GM23338 (cell line): ENCODE results near the gene SELENBP1. TPM values are rescaled to one million over a fixed set of nuclear protein-coding genes. Genes with fewer than 3 reads are reported as not detected.

ENCODE experiments used
- ATAC-seq: fragments of 200-7000 bp; cut with Tn5 transposase; 3 replicates; pipeline ENCODE4 v1.9.1; 2020
- DNase-seq: peaks from one replicate; pipeline ENCODE4 v3.0.0-alpha.2; 2015; ENCODE audit warnings: low spot score
- H2AFZ ChIP-seq: fragments of 200-600 bp; sonication (generic); 2 replicates; pipeline ENCODE4 v1.8.0; 2016; ENCODE audit warnings: antibody characterized with exemption, mild to moderate bottlenecking, moderate library complexity
- H3F3A ChIP-seq: fragments of 200-600 bp; sonication (generic); replicated peaks from 2 replicates; pipeline ENCODE4 v1.8.0; 2017; ENCODE audit warnings: antibody characterized with exemption, mixed run types, low read depth
- H3K27ac ChIP-seq: fragments of 200-600 bp; sonication (generic); 2 replicates; pipeline ENCODE4 v1.6.1; 2016; ENCODE audit warnings: low read depth
- H3K27me3 ChIP-seq: fragments of 200-600 bp; sonication (generic); 2 replicates; pipeline ENCODE4 v1.8.0; 2016; ENCODE audit warnings: mild to moderate bottlenecking, mixed run types, moderate library complexity; ENCODE audit not compliant: insufficient read depth
- H3K36me3 ChIP-seq: fragments of 200-600 bp; sonication (generic); 2 replicates; pipeline ENCODE4 v1.8.0; 2016; ENCODE audit warnings: mild to moderate bottlenecking; ENCODE audit not compliant: insufficient read depth
- H3K4me1 ChIP-seq: fragments of 200-600 bp; sonication (generic); 2 replicates; pipeline ENCODE4 v1.8.0; 2016; ENCODE audit warnings: mild to moderate bottlenecking, moderate library complexity; ENCODE audit not compliant: insufficient read depth
- H3K4me2 ChIP-seq: fragments of 200-600 bp; sonication (generic); 2 replicates; pipeline ENCODE4 v1.7.1; 2017; ENCODE audit warnings: mixed run types
- H3K4me3 ChIP-seq: fragments of 200-600 bp; sonication (generic); 2 replicates; pipeline ENCODE4 v1.6.1; 2016; ENCODE audit warnings: mixed run types
- H3K79me2 ChIP-seq: fragments of 200-600 bp; sonication (generic); replicated peaks from 2 replicates; pipeline ENCODE4 v1.8.0; 2017; ENCODE audit warnings: mild to moderate bottlenecking; ENCODE audit not compliant: insufficient read depth
- H3K9me2 ChIP-seq: fragments of 200-600 bp; sonication (generic); 2 replicates; pipeline ENCODE4 v1.8.0; 2017; ENCODE audit not compliant: insufficient read depth
- H4K20me1 ChIP-seq: fragments of 200-600 bp; sonication (generic); replicated peaks from 2 replicates; pipeline ENCODE4 v1.8.0; 2017; ENCODE audit warnings: mild to moderate bottlenecking; ENCODE audit not compliant: insufficient read depth
- H3K27ac Mint-ChIP-seq: 2 replicates; pipeline ENCODE4 v1.8.0; 2020; ENCODE audit warnings: inconsistent platforms, mild to moderate bottlenecking, moderate library complexity, mixed read lengths
- H3K27me3 Mint-ChIP-seq: 3 replicates; pipeline ENCODE4 v1.8.0; 2022; ENCODE audit warnings: low read depth, mild to moderate bottlenecking, moderate library complexity, mixed read lengths, inconsistent platforms; ENCODE audit not compliant: insufficient read depth, poor library complexity
- H3K36me3 Mint-ChIP-seq: 3 replicates; pipeline ENCODE4 v1.8.0; 2021; ENCODE audit warnings: low read depth, mild to moderate bottlenecking, inconsistent platforms, moderate library complexity, mixed read lengths
- H3K4me1 Mint-ChIP-seq: 3 replicates; pipeline ENCODE4 v1.8.0; 2020; ENCODE audit warnings: mild to moderate bottlenecking, inconsistent platforms, mixed read lengths
- H3K4me3 Mint-ChIP-seq: 3 replicates; pipeline ENCODE4 v1.8.0; 2021; ENCODE audit warnings: moderate library complexity, mild to moderate bottlenecking, inconsistent platforms, mixed read lengths
- H3K9me3 Mint-ChIP-seq: 3 replicates; pipeline ENCODE4 v1.8.0; 2020; ENCODE audit warnings: moderate library complexity, mild to moderate bottlenecking, inconsistent platforms, mixed read lengths
- CREB1 ChIP-seq: fragments of 250-450 bp; sonication (Bioruptor Pico); IDR thresholded peaks from 2 replicates; pipeline ENCODE4 v1.5.0; 2020; ENCODE audit warnings: low read depth, mild to moderate bottlenecking, moderate library complexity
- EZH2phosphoT487 ChIP-seq: fragments of 200-600 bp; sonication (generic); IDR thresholded peaks from one replicate; pipeline ENCODE4 v1.8.1; 2018; ENCODE audit warnings: antibody characterized with exemption; ENCODE audit not compliant: unreplicated experiment
- JUNB ChIP-seq: IDR thresholded peaks from one replicate; pipeline ENCODE4 v1.6.1; 2016; ENCODE audit warnings: antibody characterized with exemption; ENCODE audit not compliant: unreplicated experiment
- STAT1 ChIP-seq: IDR thresholded peaks from one replicate; pipeline ENCODE4 v1.6.1; 2016; ENCODE audit warnings: antibody characterized with exemption; ENCODE audit not compliant: unreplicated experiment
- polyA plus RNA-seq: library from polyadenylated mRNA; unstranded; fragments of >200 nt; fragmentation: Nextera tagmentation; extraction: Ambion mirVana; gene quantifications from 2 replicates; pipeline ENCODE4 v1.2.1, GENCODE V29; 2016
- total RNA-seq: library from RNA; depleted of rRNA; stranded (reverse); fragments of >200 nt; shearing (Covaris generic); gene quantifications from 2 replicates; pipeline ENCODE4 v1.2.3, GENCODE V29; 2014
- TF ChIP-seq, protein P1 (sequence below): fragments of 250-450 bp; sonication (Bioruptor Pico); IDR thresholded peaks from 2 replicates; pipeline ENCODE4 v1.5.0; 2020; ENCODE audit warnings: mild to moderate bottlenecking, moderate library complexity
- TF ChIP-seq, protein P2 (sequence below): IDR thresholded peaks from one replicate; pipeline ENCODE4 v1.6.1; 2018; ENCODE audit warnings: antibody characterized with exemption; ENCODE audit not compliant: unreplicated experiment
- TF ChIP-seq, protein P3 (sequence below): IDR thresholded peaks from 2 replicates; pipeline ENCODE4 v1.6.1; 2016; ENCODE audit warnings: antibody characterized with exemption
- TF ChIP-seq, protein P4 (sequence below), 2 experiments: fragments of 200-600 bp in 1 of 2; sonication (generic) in 1 of 2; conservative IDR thresholded peaks; 2 replicates each; pipeline versions ENCODE4 v1.5.1 to v1.6.1; 2016 to 2017; ENCODE audit warnings: antibody characterized with exemption in 2 of 2, low read depth in 2 of 2, mild to moderate bottlenecking in 2 of 2, moderate library complexity in 1 of 2

The SELENBP1 gene
- total and polyA plus RNA-seq, 2 experiments from 2014 or later = 10.7 to 13.4 TPM

DNA sequence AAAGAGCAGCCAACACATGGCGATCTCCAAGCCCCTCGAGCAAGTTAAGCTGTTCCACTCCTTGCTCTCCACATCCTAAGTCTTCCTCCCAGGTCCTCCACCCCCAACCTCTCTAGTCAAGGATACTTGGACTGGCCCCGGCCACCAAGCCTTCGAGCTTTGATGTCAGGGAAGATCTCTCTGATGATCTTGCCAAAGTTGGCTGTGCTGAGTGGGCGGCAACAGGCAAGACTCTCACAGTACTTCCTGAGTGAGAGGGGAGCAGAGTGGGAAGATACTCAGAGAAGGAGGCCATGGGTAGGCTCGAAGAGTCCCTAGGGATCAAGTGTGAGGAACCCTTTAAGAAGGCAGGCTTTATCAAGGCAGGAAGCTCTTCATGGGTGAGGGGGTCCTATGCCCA, 28.2 kb downstream of the SELENBP1 start (continued):
- TF ChIP-seq, protein P1, sequence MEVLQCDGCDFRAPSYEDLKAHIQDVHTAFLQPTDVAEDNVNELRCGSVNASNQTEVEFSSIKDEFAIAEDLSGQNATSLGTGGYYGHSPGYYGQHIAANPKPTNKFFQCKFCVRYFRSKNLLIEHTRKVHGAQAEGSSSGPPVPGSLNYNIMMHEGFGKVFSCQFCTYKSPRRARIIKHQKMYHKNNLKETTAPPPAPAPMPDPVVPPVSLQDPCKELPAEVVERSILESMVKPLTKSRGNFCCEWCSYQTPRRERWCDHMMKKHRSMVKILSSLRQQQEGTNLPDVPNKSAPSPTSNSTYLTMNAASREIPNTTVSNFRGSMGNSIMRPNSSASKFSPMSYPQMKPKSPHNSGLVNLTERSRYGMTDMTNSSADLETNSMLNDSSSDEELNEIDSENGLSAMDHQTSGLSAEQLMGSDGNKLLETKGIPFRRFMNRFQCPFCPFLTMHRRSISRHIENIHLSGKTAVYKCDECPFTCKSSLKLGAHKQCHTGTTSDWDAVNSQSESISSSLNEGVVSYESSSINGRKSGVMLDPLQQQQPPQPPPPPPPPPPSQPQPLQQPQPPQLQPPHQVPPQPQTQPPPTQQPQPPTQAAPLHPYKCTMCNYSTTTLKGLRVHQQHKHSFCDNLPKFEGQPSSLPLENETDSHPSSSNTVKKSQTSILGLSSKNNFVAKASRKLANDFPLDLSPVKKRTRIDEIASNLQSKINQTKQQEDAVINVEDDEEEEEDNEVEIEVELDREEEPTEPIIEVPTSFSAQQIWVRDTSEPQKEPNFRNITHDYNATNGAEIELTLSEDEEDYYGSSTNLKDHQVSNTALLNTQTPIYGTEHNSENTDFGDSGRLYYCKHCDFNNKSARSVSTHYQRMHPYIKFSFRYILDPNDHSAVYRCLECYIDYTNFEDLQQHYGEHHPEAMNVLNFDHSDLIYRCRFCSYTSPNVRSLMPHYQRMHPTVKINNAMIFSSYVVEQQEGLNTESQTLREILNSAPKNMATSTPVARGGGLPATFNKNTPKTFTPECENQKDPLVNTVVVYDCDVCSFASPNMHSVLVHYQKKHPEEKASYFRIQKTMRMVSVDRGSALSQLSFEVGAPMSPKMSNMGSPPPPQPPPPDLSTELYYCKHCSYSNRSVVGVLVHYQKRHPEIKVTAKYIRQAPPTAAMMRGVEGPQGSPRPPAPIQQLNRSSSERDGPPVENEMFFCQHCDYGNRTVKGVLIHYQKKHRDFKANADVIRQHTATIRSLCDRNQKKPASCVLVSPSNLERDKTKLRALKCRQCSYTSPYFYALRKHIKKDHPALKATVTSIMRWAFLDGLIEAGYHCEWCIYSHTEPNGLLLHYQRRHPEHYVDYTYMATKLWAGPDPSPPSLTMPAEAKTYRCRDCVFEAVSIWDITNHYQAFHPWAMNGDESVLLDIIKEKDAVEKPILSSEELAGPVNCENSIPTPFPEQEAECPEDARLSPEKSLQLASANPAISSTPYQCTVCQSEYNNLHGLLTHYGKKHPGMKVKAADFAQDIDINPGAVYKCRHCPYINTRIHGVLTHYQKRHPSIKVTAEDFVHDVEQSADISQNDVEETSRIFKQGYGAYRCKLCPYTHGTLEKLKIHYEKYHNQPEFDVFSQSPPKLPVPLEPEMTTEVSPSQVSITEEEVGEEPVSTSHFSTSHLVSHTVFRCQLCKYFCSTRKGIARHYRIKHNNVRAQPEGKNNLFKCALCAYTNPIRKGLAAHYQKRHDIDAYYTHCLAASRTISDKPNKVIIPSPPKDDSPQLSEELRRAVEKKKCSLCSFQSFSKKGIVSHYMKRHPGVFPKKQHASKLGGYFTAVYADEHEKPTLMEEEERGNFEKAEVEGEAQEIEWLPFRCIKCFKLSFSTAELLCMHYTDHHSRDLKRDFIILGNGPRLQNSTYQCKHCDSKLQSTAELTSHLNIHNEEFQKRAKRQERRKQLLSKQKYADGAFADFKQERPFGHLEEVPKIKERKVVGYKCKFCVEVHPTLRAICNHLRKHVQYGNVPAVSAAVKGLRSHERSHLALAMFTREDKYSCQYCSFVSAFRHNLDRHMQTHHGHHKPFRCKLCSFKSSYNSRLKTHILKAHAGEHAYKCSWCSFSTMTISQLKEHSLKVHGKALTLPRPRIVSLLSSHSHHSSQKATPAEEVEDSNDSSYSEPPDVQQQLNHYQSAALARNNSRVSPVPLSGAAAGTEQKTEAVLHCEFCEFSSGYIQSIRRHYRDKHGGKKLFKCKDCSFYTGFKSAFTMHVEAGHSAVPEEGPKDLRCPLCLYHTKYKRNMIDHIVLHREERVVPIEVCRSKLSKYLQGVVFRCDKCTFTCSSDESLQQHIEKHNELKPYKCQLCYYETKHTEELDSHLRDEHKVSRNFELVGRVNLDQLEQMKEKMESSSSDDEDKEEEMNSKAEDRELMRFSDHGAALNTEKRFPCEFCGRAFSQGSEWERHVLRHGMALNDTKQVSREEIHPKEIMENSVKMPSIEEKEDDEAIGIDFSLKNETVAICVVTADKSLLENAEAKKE = no peak
- TF ChIP-seq CREB1 (CRISPR knock-in tag) = no peak

DNA sequence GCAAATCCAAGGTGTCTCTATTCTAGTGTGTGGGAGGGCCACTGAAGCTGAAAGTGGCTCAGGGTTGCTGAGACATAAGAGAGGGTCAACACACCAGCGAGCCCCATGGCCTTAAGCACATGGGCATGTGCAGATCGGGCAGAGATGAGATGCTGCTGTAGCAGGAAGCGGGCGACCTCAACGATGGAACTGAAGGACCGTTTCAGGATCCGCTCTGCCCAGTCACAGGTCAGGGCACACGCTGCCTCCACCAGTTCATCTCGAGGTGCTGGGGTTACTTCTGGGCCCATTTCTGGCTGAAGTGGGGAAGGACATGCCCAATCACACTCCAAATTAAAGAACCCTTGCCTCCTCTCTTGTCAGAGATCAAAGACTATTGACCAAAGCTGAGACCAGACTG, 28.9 kb downstream of the SELENBP1 start:
- Histone ChIP-seq H3K79me2 (peaks cover 16% of the 10 kb centered on the region), H3F3A (peaks cover 17% of the 10 kb centered on the region; the same call in 1 of the 2 replicates), H3K4me1 (peaks cover 18% of the 10 kb centered on the region), H3K27me3 (no peaks in the 10 kb centered on the region), H3K9me2 (no peaks in the 10 kb centered on the region), H3K27ac (no peak overlapping the region), H4K20me1 (no peaks in the 10 kb centered on the region; the same call in 1 of the 2 replicates), H3K4me2 (no peak overlapping the region), H2AFZ (no peak overlapping the region), H3K4me3 (no peak overlapping the region), H3K36me3 (peaks cover 10% of the 10 kb centered on the region; the same call in 1 of the 2 replicates)
- Mint-ChIP-seq H3K27me3 (peaks cover 17% of the 10 kb centered on the region), H3K9me3 (no peaks in the 10 kb centered on the region), H3K4me1 (peaks cover 26% of the 10 kb centered on the region), H3K36me3 (peaks cover 43% of the 10 kb centered on the region), H3K27ac (peak overlapping the region; percentile 33; the same call in 1 of the 2 replicates), H3K4me3 (no peak overlapping the region)
- ATAC-seq (no peak), DNase-seq (no peak)
- TF ChIP-seq JUNB (no peak), CREB1 (CRISPR knock-in tag) (no peak), STAT1 (no peak), EZH2phosphoT487 (no peak)
- TF ChIP-seq, protein P2, sequence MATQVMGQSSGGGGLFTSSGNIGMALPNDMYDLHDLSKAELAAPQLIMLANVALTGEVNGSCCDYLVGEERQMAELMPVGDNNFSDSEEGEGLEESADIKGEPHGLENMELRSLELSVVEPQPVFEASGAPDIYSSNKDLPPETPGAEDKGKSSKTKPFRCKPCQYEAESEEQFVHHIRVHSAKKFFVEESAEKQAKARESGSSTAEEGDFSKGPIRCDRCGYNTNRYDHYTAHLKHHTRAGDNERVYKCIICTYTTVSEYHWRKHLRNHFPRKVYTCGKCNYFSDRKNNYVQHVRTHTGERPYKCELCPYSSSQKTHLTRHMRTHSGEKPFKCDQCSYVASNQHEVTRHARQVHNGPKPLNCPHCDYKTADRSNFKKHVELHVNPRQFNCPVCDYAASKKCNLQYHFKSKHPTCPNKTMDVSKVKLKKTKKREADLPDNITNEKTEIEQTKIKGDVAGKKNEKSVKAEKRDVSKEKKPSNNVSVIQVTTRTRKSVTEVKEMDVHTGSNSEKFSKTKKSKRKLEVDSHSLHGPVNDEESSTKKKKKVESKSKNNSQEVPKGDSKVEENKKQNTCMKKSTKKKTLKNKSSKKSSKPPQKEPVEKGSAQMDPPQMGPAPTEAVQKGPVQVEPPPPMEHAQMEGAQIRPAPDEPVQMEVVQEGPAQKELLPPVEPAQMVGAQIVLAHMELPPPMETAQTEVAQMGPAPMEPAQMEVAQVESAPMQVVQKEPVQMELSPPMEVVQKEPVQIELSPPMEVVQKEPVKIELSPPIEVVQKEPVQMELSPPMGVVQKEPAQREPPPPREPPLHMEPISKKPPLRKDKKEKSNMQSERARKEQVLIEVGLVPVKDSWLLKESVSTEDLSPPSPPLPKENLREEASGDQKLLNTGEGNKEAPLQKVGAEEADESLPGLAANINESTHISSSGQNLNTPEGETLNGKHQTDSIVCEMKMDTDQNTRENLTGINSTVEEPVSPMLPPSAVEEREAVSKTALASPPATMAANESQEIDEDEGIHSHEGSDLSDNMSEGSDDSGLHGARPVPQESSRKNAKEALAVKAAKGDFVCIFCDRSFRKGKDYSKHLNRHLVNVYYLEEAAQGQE = no peak
- TF ChIP-seq, protein P3, sequence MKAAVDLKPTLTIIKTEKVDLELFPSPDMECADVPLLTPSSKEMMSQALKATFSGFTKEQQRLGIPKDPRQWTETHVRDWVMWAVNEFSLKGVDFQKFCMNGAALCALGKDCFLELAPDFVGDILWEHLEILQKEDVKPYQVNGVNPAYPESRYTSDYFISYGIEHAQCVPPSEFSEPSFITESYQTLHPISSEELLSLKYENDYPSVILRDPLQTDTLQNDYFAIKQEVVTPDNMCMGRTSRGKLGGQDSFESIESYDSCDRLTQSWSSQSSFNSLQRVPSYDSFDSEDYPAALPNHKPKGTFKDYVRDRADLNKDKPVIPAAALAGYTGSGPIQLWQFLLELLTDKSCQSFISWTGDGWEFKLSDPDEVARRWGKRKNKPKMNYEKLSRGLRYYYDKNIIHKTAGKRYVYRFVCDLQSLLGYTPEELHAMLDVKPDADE = no peak
- TF ChIP-seq, protein P4, sequence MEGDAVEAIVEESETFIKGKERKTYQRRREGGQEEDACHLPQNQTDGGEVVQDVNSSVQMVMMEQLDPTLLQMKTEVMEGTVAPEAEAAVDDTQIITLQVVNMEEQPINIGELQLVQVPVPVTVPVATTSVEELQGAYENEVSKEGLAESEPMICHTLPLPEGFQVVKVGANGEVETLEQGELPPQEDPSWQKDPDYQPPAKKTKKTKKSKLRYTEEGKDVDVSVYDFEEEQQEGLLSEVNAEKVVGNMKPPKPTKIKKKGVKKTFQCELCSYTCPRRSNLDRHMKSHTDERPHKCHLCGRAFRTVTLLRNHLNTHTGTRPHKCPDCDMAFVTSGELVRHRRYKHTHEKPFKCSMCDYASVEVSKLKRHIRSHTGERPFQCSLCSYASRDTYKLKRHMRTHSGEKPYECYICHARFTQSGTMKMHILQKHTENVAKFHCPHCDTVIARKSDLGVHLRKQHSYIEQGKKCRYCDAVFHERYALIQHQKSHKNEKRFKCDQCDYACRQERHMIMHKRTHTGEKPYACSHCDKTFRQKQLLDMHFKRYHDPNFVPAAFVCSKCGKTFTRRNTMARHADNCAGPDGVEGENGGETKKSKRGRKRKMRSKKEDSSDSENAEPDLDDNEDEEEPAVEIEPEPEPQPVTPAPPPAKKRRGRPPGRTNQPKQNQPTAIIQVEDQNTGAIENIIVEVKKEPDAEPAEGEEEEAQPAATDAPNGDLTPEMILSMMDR (conservative IDR thresholded peaks at IDR 0.05; ENCODE audit: low read depth in 2 of 2) = no peak
